Loucy (cell line): ENCODE results near the gene SURF1.

Source experiments
- H2AFZ ChIP-seq: fragments of 200-600 bp; sonication (generic); 2 replicates; pipeline ENCODE4 v1.6.0; 2016; ENCODE audit warnings: antibody characterized with exemption, mild to moderate bottlenecking, low read length, moderate library complexity
- H3F3A ChIP-seq: fragments of 200-600 bp; 2 replicates; pipeline ENCODE4 v1.6.0; 2016; ENCODE audit warnings: antibody characterized with exemption, low read depth, mild to moderate bottlenecking
- H3K27me3 ChIP-seq: fragments of 200-600 bp; sonication (generic); 2 replicates; pipeline ENCODE4 v1.6.1; 2014; ENCODE audit warnings: low read length, mild to moderate bottlenecking; ENCODE audit not compliant: insufficient read depth, poor library complexity, severe bottlenecking
- H3K36me3 ChIP-seq: fragments of 200-600 bp; sonication (generic); 2 replicates; pipeline ENCODE4 v1.6.1; 2016; ENCODE audit warnings: low read length; ENCODE audit not compliant: insufficient read depth
- H3K4me1 ChIP-seq: fragments of 200-600 bp; sonication (generic); 2 replicates; pipeline ENCODE4 v1.5.1; 2014; ENCODE audit warnings: low read length, mild to moderate bottlenecking; ENCODE audit not compliant: insufficient read depth, poor library complexity, severe bottlenecking
- H3K4me2 ChIP-seq: fragments of 200-600 bp; sonication (generic); 2 replicates; pipeline ENCODE4 v1.6.0; 2014; ENCODE audit warnings: antibody characterized with exemption, low read length, low read depth, mild to moderate bottlenecking; ENCODE audit not compliant: poor library complexity, severe bottlenecking
- H3K4me3 ChIP-seq: fragments of 200-600 bp; sonication (generic); 2 replicates; pipeline ENCODE4 v1.5.1; 2014; ENCODE audit warnings: low read length, mild to moderate bottlenecking, mixed read lengths; ENCODE audit not compliant: poor library complexity, severe bottlenecking
- H3K79me2 ChIP-seq: fragments of 200-600 bp; sonication (generic); 2 replicates; pipeline ENCODE4 v1.6.1; 2014; ENCODE audit warnings: low read length; ENCODE audit not compliant: insufficient read depth
- H3K9ac ChIP-seq: fragments of 200-600 bp; sonication (generic); 2 replicates; pipeline ENCODE4 v1.6.0; 2014; ENCODE audit warnings: mild to moderate bottlenecking, low read depth, low read length, moderate library complexity; ENCODE audit not compliant: poor library complexity, severe bottlenecking
- H3K9me2 ChIP-seq: fragments of 200-600 bp; sonication (generic); replicated peaks from 2 replicates; pipeline ENCODE4 v1.6.1; 2016; ENCODE audit warnings: low read depth, low read length, mixed read lengths
- H3K9me3 ChIP-seq: fragments of 200-600 bp; sonication (generic); 2 replicates; pipeline ENCODE4 v1.6.1; 2014; ENCODE audit warnings: mild to moderate bottlenecking, antibody characterized with exemption, low read length, low read depth; ENCODE audit not compliant: insufficient read depth
- H4K20me1 ChIP-seq: fragments of 200-600 bp; sonication (generic); 2 replicates; pipeline ENCODE4 v1.6.0; 2014; ENCODE audit warnings: antibody characterized with exemption, low read length, mild to moderate bottlenecking; ENCODE audit not compliant: insufficient read depth, poor library complexity, severe bottlenecking
- EZH2phosphoT487 ChIP-seq: fragments of 200-600 bp; IDR thresholded peaks from 2 replicates; pipeline ENCODE4 v1.6.1; 2018; ENCODE audit warnings: antibody characterized with exemption, mild to moderate bottlenecking, moderate library complexity, borderline replicate concordance
- TF ChIP-seq, protein P1 (sequence below): fragments of 200-600 bp; sonication (generic); conservative IDR thresholded peaks from 2 replicates; pipeline ENCODE4 v1.5.1; 2014; ENCODE audit warnings: mild to moderate bottlenecking, antibody characterized with exemption, low read length

SURF1 gene

DNA sequence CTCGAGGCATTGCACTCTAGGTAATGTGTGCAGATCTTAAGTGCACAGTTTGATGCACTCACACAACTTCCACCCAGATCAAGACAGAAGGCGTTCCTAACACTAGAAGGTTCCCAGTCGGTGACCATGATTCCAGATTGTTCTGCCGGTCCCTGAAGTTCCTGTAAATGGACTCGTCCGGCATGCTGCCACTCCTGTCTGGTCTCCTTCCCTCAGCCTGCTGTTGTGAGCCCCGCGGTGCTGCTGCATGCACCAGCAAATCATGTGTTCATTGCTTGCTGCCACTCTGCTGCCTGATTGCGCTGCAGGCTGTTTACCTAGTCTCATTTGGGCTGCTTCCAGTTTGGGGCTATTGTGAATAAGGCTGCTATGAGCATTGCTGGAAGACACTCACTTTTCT is 31.4 kb upstream of the SURF1 start:
- no peaks in the 10 kb centered on the region for H3K4me1 ChIP-seq
- H3K9me3 ChIP-seq: no peaks in the 10 kb centered on the region
- H3K4me3 ChIP-seq: no peak overlapping the region
- TF ChIP-seq, protein P1, sequence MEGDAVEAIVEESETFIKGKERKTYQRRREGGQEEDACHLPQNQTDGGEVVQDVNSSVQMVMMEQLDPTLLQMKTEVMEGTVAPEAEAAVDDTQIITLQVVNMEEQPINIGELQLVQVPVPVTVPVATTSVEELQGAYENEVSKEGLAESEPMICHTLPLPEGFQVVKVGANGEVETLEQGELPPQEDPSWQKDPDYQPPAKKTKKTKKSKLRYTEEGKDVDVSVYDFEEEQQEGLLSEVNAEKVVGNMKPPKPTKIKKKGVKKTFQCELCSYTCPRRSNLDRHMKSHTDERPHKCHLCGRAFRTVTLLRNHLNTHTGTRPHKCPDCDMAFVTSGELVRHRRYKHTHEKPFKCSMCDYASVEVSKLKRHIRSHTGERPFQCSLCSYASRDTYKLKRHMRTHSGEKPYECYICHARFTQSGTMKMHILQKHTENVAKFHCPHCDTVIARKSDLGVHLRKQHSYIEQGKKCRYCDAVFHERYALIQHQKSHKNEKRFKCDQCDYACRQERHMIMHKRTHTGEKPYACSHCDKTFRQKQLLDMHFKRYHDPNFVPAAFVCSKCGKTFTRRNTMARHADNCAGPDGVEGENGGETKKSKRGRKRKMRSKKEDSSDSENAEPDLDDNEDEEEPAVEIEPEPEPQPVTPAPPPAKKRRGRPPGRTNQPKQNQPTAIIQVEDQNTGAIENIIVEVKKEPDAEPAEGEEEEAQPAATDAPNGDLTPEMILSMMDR: no peak
- no peak for TF ChIP-seq EZH2phosphoT487
- H2AFZ ChIP-seq: no peak overlapping the region
- no peaks in the 10 kb centered on the region for H3K36me3 ChIP-seq
- no peaks in the 10 kb centered on the region for H3F3A ChIP-seq
- no peak overlapping the region for H3K4me2 ChIP-seq
- no peaks in the 10 kb centered on the region for H3K79me2 ChIP-seq
- no peaks in the 10 kb centered on the region for H3K9me2 ChIP-seq
- H3K9ac ChIP-seq: no peak overlapping the region
- H4K20me1 ChIP-seq: no peaks in the 10 kb centered on the region
- H3K27me3 ChIP-seq: no peaks in the 10 kb centered on the region

DNA sequence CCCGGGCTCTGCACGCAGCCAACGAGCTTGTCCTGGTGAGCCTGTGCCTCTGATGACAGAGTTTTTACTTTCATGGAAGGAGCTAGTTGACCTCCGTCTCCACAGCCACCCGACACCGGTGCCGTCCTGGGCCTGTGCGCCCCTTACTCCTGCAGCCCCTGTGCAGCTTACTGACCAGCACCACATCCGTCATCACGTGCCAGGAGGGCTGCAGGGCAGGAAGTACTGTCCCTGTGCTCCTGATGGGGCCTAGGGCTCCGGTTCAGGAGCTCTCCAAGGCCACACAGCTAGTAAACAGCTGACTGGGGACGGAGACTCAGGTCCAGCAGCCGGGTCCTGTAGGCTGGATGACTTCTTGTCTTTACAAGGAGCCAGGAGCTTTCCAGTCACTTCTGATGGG is 30.1 kb upstream of the SURF1 start:
- no peaks in the 10 kb centered on the region for H3K27me3 ChIP-seq
- no peaks in the 10 kb centered on the region for H4K20me1 ChIP-seq
- H2AFZ ChIP-seq: no peak overlapping the region
- no peaks in the 10 kb centered on the region for H3K9me3 ChIP-seq
- H3K36me3 ChIP-seq: no peaks in the 10 kb centered on the region
- no peak overlapping the region for H3K4me3 ChIP-seq
- no peak overlapping the region for H3K4me2 ChIP-seq
- H3K9ac ChIP-seq: no peak overlapping the region
- H3F3A ChIP-seq: no peaks in the 10 kb centered on the region
- no peaks in the 10 kb centered on the region for H3K79me2 ChIP-seq
- H3K9me2 ChIP-seq: no peaks in the 10 kb centered on the region
- TF ChIP-seq, protein P1: no peak
- TF ChIP-seq EZH2phosphoT487: no peak
- H3K4me1 ChIP-seq: no peaks in the 10 kb centered on the region

DNA sequence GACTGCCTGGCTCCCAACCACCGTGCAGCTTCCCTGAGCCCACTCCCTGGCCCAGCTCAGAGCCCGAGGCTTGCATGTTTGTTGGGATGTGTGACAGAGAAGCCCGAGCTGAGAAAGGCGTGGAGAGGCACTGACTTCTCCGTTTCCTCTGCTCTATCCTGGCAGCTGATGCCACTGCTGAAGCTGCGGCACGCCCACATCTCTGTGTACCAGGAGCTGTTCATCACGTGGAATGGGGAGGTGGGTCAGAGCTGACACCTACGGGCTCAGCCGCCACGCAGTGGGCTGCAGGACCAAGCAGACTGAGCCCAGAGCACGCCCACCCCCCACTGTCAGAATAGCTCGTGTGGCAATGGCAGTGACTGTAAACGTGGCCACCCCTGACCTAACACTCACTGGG is 29.2 kb upstream of the SURF1 start:
- Histone ChIP-seq H3K36me3 (no peaks in the 10 kb centered on the region), H3K27me3 (no peaks in the 10 kb centered on the region), H4K20me1 (no peaks in the 10 kb centered on the region), H2AFZ (no peak overlapping the region), H3K4me3 (no peak overlapping the region), H3K9me3 (no peaks in the 10 kb centered on the region), H3K9me2 (no peaks in the 10 kb centered on the region), H3F3A (no peaks in the 10 kb centered on the region), H3K4me1 (no peaks in the 10 kb centered on the region), H3K9ac (no peak overlapping the region), H3K79me2 (no peaks in the 10 kb centered on the region), H3K4me2 (no peak overlapping the region)
- TF ChIP-seq EZH2phosphoT487: no peak
- TF ChIP-seq, protein P1: no peak
